ENCODE measurements around the gene ANK2.

GRCh38 chr4:113272523-113272922 lies 223.1 kb downstream of the ANK2 start:
- no peak for TF ChIP-seq EZH2 (IDR thresholded peaks at IDR 0.05; ENCODE audit: insufficient read depth, poor library complexity, severe bottlenecking)
- TF ChIP-seq EZH2phosphoT487 (IDR thresholded peaks at IDR 0.05; ENCODE audit: insufficient read depth, low read depth), result no peak

Measured in GM23248 (cell line).